Neural progenitor cell (in vitro differentiated cells): Measurements from ENCODE around the gene CAND2.

Source experiments
- CTCF ChIP-seq: fragments of 200-600 bp; sonication (generic); IDR thresholded peaks from 2 replicates; pipeline ENCODE4 v1.5.1; 2017; ENCODE audit warnings: antibody characterized with exemption, mild to moderate bottlenecking
- EZH2 ChIP-seq: fragments of 200-600 bp; sonication (generic); IDR thresholded peaks from 2 replicates; pipeline ENCODE4 v1.6.1; 2017; ENCODE audit warnings: antibody characterized with exemption, mild to moderate bottlenecking, moderate library complexity
- EZH2phosphoT487 ChIP-seq: fragments of 200-600 bp; sonication (generic); IDR thresholded peaks from 2 replicates; pipeline ENCODE4 v1.6.1; 2017; ENCODE audit warnings: antibody characterized with exemption

GRCh38 chr3:12882336-12883310 is 86.1 kb downstream of the CAND2 start:
- TF ChIP-seq CTCF (no peak), EZH2phosphoT487 (no peak), EZH2 (no peak)
